A673 (cell line): ENCODE data around the gene SLC22A4.

ENCODE experiments used
- CTCF ChIP-seq: fragments of 300-800, 200-600 bp; sonication (generic); conservative IDR thresholded peaks from 2 replicates; pipeline ENCODE4 v1.5.1; 2017; ENCODE audit warnings: low read depth, mild to moderate bottlenecking, antibody characterized with exemption, low read length, moderate library complexity, mixed read lengths
- EZH2 ChIP-seq: fragments of 200-600 bp; sonication (generic); IDR thresholded peaks from 2 replicates; pipeline ENCODE4 v1.6.1; 2017; ENCODE audit warnings: borderline replicate concordance, low read depth, mild to moderate bottlenecking, mixed read lengths, antibody characterized with exemption, low read length; ENCODE audit not compliant: poor library complexity, severe bottlenecking

GRCh38 chr5:132309679-132310078, 15.5 kb downstream of the SLC22A4 start:
- TF ChIP-seq CTCF (no peak), EZH2 (no peak)
